GM21717 (cell line): ENCODE measurements around the gene LTA4H.

Source experiments
- ATAC-seq: cut with Tn5 transposase; IDR thresholded peaks from one replicate; pipeline ENCODE4 v1.9.1; 2021; ENCODE audit warnings: mild to moderate bottlenecking, moderate library complexity; ENCODE audit not compliant: unreplicated experiment

The LTA4H gene

DNA sequence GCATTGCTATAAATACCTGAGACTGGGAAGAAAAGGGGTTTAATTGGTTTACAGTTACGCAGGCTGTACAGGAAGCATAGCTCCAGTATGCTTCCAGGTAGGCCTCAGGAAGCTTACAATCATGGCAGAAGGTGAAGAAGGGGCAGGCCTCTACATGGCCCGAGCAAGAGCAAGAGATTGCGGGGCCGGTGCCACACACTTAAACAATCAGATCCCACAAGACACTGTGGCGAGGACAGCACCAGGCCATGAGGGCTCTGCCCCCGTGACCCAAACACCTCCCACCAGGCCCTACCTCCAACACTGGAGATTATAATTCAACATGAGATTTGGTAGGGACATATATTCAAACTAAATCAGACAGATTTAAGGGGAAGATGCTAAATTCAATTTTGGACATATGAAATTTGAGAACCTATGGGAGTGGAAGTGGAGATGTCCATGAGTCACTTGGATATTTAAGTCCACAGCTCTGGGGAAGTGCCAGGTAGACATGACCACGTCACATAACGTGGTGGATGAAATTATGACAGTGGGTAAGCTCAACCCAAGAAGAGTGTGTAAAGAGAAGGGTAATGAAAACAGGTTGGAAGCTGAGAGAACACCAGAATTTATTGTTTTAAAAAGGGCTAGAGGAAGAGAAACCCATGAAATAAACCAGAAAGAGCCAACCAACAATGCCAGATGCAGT, 1.5 kb upstream of the LTA4H start:
- ATAC-seq, result no peak

DNA sequence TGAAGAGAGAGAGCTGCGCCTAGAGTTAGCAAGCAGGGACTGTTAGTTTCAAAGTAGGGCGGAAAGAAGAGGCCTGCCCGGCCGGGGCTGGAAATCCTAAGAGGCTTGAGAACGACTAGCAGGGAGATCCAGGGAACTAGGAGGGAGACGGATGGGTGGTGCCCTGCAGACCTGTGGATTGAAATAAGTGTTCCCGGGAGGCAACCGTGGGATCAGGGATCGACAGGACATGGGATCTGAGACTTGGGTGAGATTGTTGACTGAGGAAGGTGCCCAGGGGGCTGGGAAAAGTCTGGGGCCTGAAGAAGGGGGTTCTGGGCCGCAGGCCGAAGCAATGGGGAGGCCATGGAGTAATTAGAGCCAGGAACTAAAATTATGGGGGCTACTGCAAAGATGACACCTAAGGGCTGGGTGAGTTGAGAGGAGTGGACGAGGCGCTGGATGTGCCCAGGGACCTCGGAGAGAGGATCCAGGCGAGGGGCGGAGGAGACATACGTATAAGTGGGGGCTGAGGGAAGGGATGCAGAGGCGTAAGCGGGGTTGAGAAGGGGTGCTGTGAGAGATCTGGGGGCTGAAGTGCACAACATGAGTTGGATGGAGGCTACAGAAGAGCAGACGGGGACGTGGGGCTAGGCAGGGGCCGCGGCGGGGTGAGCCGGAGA, 635 bp downstream of the LTA4H start:
- ATAC-seq, result peak; percentile 20

DNA sequence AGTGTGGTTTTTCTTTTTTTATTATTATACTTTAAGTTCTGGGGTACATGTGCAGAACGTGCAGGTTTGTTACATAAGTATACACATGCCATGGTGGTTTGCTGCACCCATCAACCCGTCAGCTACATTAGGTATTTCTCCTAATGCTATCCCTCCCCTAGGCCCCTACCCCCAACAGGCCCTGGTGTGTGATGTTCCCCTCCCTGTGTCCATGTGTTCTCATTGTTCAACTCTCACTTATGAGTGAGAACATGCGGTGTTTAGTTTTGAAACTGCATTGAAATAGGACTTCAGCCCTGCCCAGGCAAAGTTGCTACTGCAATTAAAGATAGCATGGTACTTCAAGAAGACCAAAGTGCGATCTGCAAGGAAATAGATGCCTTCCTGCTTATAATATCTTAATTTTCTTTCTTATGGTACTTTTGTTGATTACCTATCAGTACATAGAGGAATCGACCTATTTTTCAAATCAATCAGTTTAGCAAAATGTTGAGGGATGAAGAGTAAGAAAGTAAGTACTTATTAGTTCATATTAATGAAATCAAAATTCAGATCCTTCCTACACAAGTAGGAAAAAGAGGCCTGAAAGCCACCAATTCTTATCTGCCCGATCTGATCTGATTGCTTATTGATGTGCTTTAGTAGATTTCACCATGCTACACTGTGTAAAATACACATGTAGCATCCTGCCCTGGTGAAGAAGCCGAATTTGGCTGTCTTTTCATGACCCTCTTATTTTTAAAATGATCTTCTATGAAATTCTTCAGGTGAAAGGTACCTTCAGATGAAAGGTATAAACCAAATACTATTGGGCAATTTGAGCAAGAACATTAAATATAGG, 1.6 kb downstream of the LTA4H start:
- no peak for ATAC-seq

DNA sequence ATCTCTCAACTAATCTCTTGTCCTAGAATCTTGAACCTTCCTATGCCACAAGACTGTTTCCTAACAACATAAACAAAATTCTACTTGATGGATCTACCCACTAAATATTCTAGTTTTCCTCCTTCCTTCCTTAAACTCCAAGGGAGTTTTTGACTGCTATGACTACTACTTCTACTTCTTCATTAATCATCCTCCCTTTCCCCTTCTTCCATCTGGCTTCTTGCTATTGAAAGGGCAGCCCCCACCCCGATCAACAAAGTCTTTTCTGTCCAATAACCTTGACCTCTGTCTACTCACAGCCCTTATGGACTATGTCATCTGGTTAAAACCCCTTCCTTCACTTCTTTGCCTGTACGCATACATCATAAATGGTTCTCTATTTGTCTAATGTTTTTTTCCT, 5.6 kb downstream of the LTA4H start:
- no peak for ATAC-seq

DNA sequence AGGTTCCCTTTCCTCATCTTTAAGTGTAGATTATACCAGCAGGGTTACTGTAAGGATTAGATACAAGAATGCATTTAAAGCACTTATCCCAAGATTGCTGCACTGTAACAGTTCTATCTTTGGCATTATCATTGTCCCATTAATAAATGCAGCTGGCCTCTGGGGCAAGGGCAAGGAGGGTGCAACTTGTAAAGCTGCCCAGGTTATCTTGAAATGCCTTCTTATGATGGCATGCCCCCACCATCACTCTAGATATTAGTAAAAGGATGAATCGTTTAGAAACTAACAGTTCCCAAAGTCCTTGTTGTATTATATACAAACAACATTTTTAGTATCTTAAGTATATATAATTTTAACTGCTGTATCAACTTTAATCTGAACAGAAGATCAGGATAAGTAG, 6.8 kb downstream of the LTA4H start:
- ATAC-seq, result no peak

DNA sequence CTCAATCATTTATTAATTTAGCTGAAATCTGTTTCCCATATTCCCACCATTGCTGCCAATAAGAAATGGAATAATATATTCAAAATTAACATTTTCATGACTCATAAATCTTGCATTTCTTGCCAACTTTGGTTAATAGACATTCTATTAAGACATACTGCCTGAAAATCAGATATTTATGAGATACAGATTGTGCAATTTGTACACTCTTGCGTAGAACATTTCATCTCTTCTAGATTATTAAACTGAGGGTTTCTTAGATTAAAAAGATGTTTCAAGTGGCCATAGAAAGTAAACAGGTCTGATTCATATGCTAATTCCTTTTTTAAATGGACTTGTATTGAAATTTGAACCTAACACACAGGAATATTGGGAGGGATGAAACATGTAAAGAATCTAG, 9.1 kb downstream of the LTA4H start:
- ATAC-seq, result no peak

DNA sequence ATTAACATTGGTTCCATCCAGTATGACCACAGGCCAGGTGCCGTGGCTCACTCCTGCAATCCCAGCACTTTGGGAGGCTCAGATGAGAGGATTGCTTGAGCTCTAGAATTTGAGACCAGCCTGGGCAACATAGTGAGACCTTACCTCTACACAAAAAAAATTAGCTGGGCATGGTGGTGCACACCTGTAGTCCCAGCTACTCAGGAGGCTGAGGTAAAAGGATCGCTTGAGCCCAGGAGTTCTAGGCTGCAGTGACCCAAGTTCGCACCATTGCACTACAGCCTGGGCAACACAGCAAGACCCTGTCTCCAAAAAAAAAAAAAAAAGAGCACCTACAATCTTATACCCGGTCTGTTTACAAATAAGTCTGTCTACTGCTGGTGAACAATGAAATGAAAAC, 9.9 kb downstream of the LTA4H start:
- no peak for ATAC-seq

DNA sequence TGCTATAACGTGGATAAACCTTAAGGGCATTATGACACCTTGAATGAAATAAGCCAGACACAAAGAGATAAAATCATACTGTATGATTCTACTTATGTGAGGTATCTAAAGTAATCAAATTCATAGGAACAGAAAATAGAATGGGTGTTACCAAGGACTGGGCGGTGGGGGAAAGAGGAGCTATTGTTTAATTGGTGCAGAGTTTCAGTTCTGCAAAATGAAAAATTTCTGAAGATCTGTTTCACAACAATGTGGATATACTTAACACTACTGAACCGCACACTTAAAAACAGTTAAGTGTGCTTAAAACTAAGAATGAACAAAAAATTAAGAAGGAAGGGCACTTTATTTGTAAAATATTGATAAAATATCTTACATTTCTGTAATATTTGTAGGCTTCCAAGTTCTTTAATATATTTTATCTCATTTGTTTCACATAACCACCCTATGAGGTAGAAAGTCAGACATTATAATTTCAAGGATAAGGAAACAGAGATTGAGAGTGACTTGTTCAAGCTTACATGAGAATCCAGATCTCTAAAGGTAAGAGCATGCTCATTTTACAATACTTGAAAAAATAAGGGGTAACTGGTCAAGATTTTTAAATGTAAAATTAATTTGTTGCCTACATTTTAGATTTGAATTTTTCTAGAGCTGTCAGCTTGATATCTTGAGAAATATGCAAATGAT, 14.9 kb downstream of the LTA4H start:
- ATAC-seq, result peak; percentile 94

DNA sequence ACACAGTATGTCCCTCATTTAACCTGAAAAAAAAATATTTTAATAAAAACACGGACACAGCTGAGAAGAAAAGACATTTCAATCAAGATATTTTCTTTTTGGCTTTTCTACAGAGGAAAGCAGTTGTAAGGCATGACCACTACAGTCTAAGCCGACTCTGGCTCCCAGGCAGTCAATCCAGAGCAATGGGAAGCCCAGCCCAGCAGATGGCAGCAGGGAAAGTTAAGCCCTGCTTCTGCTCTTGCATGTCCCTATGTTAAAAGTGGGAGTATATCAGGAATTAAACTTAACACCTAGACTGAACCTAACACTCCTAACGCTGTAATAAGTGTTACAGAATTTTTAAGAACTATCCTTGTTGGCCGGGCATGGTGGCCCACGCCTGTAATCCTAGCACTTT, 19.7 kb downstream of the LTA4H start:
- ATAC-seq, result no peak

DNA sequence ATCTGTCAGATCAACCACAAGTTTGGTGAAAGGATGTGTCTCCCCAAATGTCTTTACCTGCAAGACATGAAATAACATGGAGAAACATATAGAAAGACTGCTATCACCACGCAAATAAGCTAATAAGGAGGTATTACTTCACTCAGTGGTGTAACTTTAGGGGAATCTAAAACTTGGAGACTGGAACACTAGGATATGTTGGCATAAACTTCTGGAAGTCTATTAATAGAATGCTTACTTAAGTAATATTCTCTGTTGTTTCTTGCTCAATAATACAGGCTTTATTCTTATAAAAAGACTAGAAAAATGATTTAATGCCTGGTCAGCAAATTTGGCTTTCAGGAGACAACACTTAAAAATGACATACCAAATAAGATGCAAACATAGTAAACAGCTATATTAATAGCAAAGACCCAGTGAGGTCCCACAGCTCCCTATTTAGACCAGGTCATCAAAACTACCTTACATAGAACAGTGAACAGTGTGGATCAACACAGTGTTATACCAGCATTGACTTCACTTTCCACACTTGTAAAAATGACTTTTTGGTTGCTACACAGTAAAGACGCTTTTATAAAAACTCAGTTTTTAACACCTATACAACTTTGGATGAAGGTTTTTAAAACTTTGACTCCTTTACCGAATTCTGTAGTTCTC, 20.3 kb downstream of the LTA4H start:
- ATAC-seq, result no peak

DNA sequence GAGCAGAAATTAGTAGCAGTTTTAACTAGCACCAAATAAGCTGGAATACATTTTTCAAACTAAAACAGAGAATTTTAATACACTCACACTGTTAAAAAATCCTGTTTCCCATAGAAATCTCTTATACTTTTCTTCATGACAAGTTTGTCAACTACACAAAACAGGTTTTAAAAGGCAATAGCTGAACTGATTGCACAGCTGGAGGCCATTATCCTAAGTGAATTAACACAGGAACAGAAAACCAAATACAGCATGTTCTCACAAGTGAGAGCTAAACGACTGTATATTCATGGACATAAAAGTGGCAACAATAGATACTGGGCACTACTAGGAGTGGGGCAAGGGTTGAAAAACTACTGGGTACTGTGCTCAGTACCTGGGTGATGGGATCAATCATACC, 27.7 kb downstream of the LTA4H start:
- ATAC-seq, result no peak

DNA sequence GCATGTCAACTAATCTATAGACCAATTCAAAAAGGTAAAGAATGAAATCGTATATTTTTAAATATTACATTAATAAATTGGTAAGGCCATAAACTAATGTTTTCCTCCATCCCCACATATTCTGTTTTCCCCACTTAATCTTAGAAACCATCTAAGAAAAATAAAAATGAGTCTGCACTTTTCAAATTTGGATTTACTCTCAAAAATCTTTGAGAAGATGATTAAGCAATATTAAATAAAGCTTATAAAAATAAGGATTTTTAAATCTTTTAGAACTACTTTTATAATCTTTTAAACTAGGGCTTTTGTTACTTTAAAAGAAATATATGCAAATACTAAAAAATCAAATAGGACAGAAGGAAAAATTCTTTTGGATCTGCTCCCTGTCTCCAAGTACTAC, 28.7 kb downstream of the LTA4H start:
- no peak for ATAC-seq

DNA sequence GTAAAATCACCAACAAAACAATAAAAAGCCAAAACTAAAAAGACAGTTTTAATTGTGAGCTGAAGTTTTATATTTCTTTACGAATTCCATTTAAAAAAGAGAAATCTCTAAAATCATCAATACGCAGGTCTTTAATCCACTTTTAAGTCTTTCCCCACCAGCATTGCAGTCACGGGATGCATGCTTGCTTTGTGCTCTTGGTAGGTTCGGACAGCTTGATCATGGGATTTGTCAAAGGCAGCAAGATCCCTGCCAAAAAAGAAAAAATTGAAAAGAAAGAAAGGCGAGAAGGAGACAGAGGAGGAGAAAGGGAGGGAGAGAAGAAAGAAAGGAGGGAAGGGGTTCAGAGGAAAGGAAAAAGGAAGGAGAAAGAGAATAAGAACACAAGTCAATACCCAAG, 34.5 kb downstream of the LTA4H start:
- ATAC-seq, result no peak

DNA sequence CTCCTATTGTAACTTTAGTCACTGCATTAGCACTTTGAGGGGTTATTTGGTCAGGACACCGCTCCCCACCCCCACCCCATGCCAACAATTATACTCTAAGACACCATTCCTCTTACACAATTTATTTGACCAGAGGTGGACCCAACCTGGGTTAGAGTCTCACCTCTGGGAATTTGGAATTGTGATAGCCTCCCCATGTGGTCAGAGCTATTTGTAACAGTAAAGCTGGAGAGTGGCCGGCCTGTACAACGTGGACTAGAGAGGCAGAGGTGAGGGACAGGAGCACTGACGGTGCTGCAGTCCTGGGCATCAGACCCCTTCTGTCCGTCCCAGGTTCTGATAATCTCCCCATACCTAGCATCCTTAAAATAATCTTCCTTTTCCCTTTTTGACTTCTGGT, 35.9 kb downstream of the LTA4H start:
- ATAC-seq, result no peak

DNA sequence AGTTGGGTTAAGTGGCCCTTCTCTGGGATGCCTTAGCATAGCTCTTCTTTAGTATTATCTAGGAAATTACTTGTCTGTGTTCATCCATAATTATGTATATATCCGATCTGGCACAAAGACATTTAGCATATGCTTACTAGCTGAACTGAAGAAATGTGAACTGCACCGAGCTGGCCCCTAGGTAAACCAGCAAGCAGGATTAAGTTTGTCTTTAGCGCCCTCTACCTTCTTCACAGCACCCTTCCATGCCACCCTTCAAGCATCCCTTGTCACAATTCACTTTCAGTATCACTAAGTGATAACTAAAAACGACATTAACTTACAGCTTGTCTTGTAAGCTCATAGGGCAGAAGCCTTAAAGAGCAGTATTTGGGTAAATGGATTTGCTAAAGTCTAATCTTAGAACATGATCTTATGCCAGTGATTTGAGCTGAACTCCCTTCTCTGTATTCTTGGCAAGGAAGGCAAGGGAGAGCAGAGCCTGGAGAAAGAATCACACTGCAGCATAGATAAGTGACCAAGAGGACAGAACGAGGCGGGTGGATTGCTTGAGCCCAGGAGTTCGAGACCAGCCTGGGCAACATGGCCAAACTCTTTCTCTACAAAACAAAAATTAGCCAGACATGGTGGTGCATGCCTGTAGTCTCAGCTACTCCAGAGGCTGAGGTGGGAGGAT, 36.6 kb downstream of the LTA4H start:
- peak; percentile 98 for ATAC-seq

DNA sequence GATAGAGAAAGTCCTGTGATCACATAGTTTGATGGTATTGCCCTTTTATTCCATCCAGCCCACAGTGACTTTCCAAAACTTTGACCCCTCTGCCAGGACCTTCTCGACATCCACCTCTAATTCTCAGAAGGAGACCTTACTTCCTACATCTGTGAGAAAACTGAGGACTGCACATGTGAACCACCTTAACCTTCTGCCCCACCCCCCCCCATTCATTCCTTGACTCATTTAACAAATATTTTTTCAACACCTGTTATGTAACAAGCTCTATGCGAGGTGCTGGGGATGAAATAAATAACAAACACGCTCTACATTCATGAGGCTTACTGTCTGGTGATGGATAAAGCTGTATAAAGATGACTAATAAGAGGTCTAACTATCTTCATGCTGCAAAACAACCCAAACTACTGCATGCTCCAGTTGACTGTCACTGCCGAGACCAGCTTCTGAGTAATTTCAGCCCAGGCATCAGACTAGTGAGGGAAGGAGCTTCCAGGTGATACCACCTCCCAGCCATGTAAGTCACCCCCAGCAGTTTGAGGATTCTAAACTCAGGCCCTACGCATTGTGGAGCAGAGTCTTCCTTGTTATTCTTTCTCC, 37.4 kb downstream of the LTA4H start:
- no peak for ATAC-seq

DNA sequence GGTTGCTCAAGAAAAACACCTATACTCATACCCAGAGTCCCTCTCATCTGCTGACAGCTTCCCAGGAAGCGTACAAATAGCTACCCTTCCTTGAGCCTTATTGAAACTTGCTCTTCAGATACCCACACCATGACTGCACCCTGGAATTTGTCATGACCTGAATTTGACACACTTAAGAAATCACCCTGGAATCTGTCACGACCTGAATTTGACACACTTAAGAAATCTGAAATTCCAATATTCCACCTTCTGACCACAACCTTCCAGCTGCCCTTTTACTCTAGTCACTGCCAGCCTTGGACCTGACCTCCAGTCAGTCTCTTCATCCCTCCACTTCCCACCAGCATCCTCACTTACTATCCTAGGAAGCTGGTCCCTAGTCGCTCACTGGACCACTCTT, 38.1 kb downstream of the LTA4H start:
- no peak for ATAC-seq

DNA sequence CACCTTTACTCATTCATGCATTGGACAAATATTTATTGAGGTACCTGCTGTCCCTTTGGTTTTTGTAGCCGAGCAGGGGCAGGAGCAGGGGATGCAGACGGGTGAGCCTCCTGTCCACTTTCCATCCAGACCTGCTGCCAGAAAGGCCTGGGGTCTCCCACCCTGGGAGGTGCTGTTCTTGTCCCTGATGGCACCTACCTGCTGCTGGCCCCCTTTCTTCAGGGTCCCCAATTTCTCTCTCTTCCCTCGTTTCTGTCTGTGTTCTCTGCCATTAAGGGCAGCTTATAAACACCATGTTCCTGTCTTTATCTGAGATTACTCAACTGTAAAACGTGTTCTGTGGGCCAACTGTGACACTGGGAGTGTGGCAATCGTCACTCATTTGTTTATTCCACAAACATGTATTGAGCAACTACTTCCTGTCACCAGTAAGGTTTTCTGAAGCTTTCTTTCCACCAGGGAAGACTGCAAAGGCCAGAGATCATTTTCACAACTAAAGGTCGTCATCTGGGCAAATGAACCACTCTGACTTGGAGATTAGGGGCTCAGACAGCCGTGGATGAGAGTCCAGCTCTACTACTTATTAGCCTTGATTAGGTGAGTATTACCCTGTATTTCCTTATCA, 39.2 kb downstream of the LTA4H start, which contains the start of gene HAL:
Gene HAL (minus strand): TSS at position 311 of the 625 bp plus-strand sequence. CDS start 434 bp downstream, outside the sequence.
- ATAC-seq, result no peak
